Naive thymus-derived CD8-positive, alpha-beta T cell (primary cell): ENCODE results near the gene TMEM41B. TPM values are rescaled to one million over a fixed set of nuclear protein-coding genes. Genes with fewer than 3 reads are reported as not detected.
"Not testable (repeated sequence)": the region's sequence is repeated elsewhere in the genome, so short reads cannot be mapped to it uniquely, and the experiment has no call there.

ENCODE experiments used
- ATAC-seq, 2 donors: fragments of 150-1000 bp; cut with Tn5 transposase in 1 of 2; sonication (Bioruptor Pico), chemical (Tn5 transposase) in 1 of 2; 1 replicate in 1 of 2; 2 replicates in 1 of 2; pipeline ENCODE4 v1.10.0; 2021; ENCODE audit warnings: mild to moderate bottlenecking in 2 of 2, moderate library complexity in 2 of 2
- POLR2A ChIA-PET: fragments of 350-600 bp; sonication (Branson Sonifier 250); formaldehyde crosslinking; loops from one replicate; lab custom pipeline; 2021; ENCODE audit warnings: antibody characterized with exemption; lab: Charles Lee
- DNase-seq, 10 donors: peaks; one replicate each; pipeline versions ENCODE4 v3.0.0 to v3.0.0-alpha.2; 2020 to 2022
- H3K27ac Mint-ChIP-seq, 10 donors: one replicate each; pipeline ENCODE4 v1.8.0; 2020 to 2022; ENCODE audit warnings: mild to moderate bottlenecking in 10 of 10, mixed read lengths in 10 of 10, moderate library complexity in 4 of 10, inconsistent platforms in 1 of 10
- H3K27me3 Mint-ChIP-seq, 5 donors: one replicate each; pipeline ENCODE4 v1.8.0; 2021 to 2022; ENCODE audit warnings: mixed read lengths in 5 of 5
- H3K36me3 Mint-ChIP-seq, 3 donors: one replicate each; pipeline ENCODE4 v1.8.0; 2020 to 2022; ENCODE audit warnings: mixed read lengths in 3 of 3, mild to moderate bottlenecking in 2 of 3, inconsistent platforms in 1 of 3
- H3K4me1 Mint-ChIP-seq, 4 donors: one replicate each; pipeline ENCODE4 v1.8.0; 2021 to 2022; ENCODE audit warnings: mixed read lengths in 4 of 4
- H3K4me3 Mint-ChIP-seq, 10 donors: one replicate each; pipeline ENCODE4 v1.8.0; 2020 to 2022; ENCODE audit warnings: mild to moderate bottlenecking in 10 of 10, mixed read lengths in 10 of 10, moderate library complexity in 6 of 10, inconsistent platforms in 1 of 10
- H3K9me3 Mint-ChIP-seq, 9 donors: one replicate each; pipeline ENCODE4 v1.8.0; 2020 to 2022; ENCODE audit warnings: mixed read lengths in 9 of 9, mild to moderate bottlenecking in 3 of 9, inconsistent platforms in 1 of 9, moderate library complexity in 1 of 9
- polyA plus RNA-seq, 3 donors: library from polyadenylated mRNA; unstranded; fragments of 300-500 nt; fragmentation: Illumina TruSeq; gene quantifications; one replicate each; pipeline ENCODE4 v1.2.3, GENCODE V29; 2021
- total RNA-seq, 8 experiments: library from RNA in 2 of 8; stranded (reverse) in 2 of 8; gene quantifications; one replicate each; pipeline ENCODE4 v1.2.3 and lab custom pipeline; 2021 to 2026

Gene TMEM41B, protein sequence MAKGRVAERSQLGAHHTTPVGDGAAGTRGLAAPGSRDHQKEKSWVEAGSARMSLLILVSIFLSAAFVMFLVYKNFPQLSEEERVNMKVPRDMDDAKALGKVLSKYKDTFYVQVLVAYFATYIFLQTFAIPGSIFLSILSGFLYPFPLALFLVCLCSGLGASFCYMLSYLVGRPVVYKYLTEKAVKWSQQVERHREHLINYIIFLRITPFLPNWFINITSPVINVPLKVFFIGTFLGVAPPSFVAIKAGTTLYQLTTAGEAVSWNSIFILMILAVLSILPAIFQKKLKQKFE
- total RNA-seq (10 to 100 TPM; 78.6 to 84.9 TPM), polyA plus RNA-seq (10 to 100 TPM in 1 of 3 donors, 1 to 10 TPM in 2; 7.4 to 16.3 (median 7.5) TPM), total RNA-seq (lab: John Stamatoyannopoulos, UW) (22.6 to 83.6 (median 29.5) reads per million in 6 experiments)

- H3K27ac Mint-ChIP-seq = peak within 1 kb of the TSS; percentile 97 to 100 (median 99)
- H3K4me3 Mint-ChIP-seq = peak within 1 kb of the TSS; percentile 95 to 100 (median 100)
- ATAC-seq = peak; percentile 92 to 93
- POLR2A ChIA-PET = interaction anchor here (0.7 to 4.1 kb wide), 11 partner anchors 34 to 184 kb away, joined by 3 to 44 read pairs (median 6); partner anchors contain the start of genes DENND5A, IPO7 and ZNF143
- no peaks in the 10 kb centered on the region for H3K9me3 Mint-ChIP-seq
- H3K4me1 Mint-ChIP-seq = peaks cover 17 to 57% (median 46%) of the 10 kb centered on the region in 4 donors
- H3K36me3 Mint-ChIP-seq = peaks cover 0 to 4% (median 0%) of the 10 kb centered on the region in 3 donors
- peak; percentile 98 to 100 (median 100) for DNase-seq
- H3K27me3 Mint-ChIP-seq = peaks cover 0 to 4% (median 0%) of the 10 kb centered on the region in 5 donors
These were observed at the start of gene TMEM41B for GRCh38 chr11:9314291-9315077. Gene TMEM41B, minus strand, starts transcription at chr11:9314593. Its CDS starts 152 bp downstream, at chr11:9314441.

DNA sequence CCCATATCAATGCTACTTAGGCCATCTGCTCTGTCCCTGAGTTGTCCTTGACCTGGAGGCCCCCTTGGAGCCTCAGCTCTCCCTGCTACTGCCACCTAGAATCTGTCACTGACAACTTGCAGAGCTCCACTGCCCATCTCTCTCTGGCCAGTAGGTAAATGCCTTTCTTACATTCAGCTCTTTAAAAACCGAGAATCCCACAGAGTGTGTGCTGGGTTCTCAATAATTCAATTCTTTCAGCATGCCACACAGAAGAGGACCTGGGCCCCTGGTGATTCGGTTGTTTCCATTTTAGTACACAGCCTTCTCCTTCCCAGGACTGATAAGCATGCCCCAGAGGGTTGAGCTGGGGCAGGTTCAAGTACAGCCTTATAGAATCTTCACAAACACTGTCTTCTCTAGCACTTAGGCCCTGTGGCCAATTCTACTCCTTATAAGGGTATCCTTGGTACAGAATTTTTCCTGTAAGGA lies 48.0 kb upstream of the TMEM41B start:
- no peaks in the 10 kb centered on the region for H3K9me3 Mint-ChIP-seq
- DNase-seq (no peak), ATAC-seq (no peak)
- H3K36me3 Mint-ChIP-seq = no peaks in the 10 kb centered on the region
- no peaks in the 10 kb centered on the region for H3K27me3 Mint-ChIP-seq
- POLR2A ChIA-PET = interaction anchor here (0.7 kb wide), 1 partner anchor 16 kb away, joined by 4 read pairs; no protein-coding TSS in a partner anchor
- H3K4me3 Mint-ChIP-seq = peak overlapping the region in 1 of 10 donors; percentile 91
- H3K27ac Mint-ChIP-seq = peak overlapping the region in 9 of 10 donors; percentile 11 to 86 (median 28)
- peaks cover 0 to 31% (median 9%) of the 10 kb centered on the region in 4 donors for H3K4me1 Mint-ChIP-seq

DNA sequence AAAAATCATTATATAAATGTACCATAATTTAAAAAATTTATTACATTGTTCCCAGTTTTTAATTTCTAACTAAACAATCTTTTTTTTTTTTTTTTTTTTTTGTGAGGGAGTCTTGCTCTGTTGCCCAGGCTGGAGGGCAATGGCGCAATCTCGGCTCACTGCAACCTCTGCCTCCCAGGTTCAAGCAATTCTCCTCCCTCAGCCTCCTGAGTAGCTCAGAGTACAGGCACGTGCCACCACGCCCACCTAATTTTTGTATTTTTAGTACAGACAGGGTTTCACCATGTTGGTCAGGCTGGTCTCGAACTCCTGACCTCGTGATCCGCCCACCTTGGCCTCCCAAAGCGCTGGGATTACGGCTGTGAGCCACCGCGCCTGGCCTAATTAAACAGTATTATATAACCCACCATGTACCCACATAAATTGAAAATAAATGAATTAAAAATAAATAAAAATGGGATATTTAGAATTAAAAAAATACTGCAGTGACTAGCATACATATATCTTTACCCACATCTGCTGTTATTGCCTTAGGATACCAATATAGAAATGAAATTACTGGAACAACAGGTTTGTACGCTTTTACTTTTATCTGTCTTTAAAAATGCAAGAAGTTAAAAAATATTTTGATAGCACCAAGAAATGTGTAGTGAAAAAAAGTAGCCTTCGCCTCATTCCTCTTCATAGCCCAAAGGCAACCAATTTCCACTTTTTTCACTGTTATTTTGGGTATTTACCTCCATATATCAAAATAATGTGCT lies 46.6 kb upstream of the TMEM41B start:
- peaks cover 0 to 31% (median 9%) of the 10 kb centered on the region in 4 donors for H3K4me1 Mint-ChIP-seq
- POLR2A ChIA-PET, H3K36me3 Mint-ChIP-seq, H3K4me3 Mint-ChIP-seq, DNase-seq, ATAC-seq, H3K27me3 Mint-ChIP-seq, H3K27ac Mint-ChIP-seq, H3K9me3 Mint-ChIP-seq: not testable (repeated sequence)

DNA sequence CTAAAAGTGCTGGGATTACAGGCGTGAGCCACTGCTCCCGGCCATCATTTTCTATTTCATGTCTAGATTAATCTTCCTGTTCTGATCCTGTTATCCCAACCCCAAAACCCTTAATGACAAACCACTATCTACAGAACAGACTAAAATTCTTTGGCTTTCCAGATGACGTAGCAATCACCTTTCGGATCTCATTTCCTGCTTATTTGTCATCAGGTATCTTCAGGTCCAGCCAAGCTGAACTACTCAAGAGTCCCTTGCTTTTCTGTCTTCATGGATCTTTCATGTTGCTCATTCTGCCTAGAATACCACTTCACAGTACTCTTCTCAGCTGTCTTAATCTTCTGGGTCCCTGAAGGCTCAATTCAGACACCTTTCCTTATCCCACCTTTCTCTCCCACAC lies 42.6 kb upstream of the TMEM41B start:
- Mint-ChIP-seq H3K4me3 (no peak overlapping the region), H3K4me1 (peaks cover 0 to 3% (median 0%) of the 10 kb centered on the region in 4 donors), H3K9me3 (no peaks in the 10 kb centered on the region), H3K27ac (no peak overlapping the region), H3K36me3 (no peaks in the 10 kb centered on the region), H3K27me3 (no peaks in the 10 kb centered on the region)
- no peak for ATAC-seq
- DNase-seq = no peak
- POLR2A ChIA-PET = interaction anchor here (0.6 kb wide), 1 partner anchor 28 kb away, joined by 3 read pairs; no protein-coding TSS in a partner anchor

GRCh38 chr11:9351321-9351881 lies 37.0 kb upstream of the TMEM41B start:
- Mint-ChIP-seq H3K27me3 (peaks cover 0 to 3% (median 0%) of the 10 kb centered on the region in 5 donors), H3K9me3 (peaks cover 0 to 3% (median 0%) of the 10 kb centered on the region in 9 donors), H3K4me1 (peaks cover 11 to 23% (median 16%) of the 10 kb centered on the region in 4 donors), H3K4me3 (no peak overlapping the region), H3K27ac (peak overlapping the region in 1 of 10 donors; percentile 62), H3K36me3 (no peaks in the 10 kb centered on the region)
- ATAC-seq (no peak), DNase-seq (no peak)
- POLR2A ChIA-PET = interaction anchor here (1.0 kb wide), 1 partner anchor 58 kb away, joined by 3 read pairs; no protein-coding TSS in a partner anchor

DNA sequence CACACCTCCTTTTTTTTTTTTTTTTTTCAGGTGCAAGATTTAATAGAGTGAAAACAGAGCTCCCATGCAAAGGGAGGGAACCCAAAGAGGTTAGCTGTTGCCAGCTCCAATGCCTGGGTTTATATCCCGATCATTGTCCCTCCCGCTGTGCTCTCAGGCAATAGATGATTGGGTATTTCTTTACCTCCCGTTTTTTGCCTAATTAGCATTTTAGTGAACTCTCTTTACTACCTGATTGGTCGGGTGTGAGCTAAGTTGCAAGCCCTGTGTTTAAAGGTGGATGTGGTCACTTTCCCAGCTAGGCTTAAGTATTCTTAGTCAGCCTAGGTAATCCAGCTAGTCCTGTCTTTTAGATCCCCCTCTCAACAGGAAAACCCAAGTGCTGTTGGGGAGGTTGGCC lies 33.4 kb upstream of the TMEM41B start:
- H3K36me3 Mint-ChIP-seq, ATAC-seq, H3K9me3 Mint-ChIP-seq, DNase-seq, H3K27me3 Mint-ChIP-seq: not testable (repeated sequence)
- H3K4me3 Mint-ChIP-seq = peak overlapping the region in 1 of 10 donors; percentile 30
- POLR2A ChIA-PET = interaction anchor here (0.6 to 0.7 kb wide), 2 partner anchors 40 to 112 kb away, joined by 3 to 4 read pairs; no protein-coding TSS in a partner anchor
- peak overlapping the region in 1 of 10 donors; percentile 27 for H3K27ac Mint-ChIP-seq
- H3K4me1 Mint-ChIP-seq = peaks cover 19 to 35% (median 26%) of the 10 kb centered on the region in 4 donors

GRCh38 chr11:9347100-9347499 lies 32.7 kb upstream of the TMEM41B start:
- H3K9me3 Mint-ChIP-seq = peaks cover 0 to 3% (median 0%) of the 10 kb centered on the region in 9 donors
- peak overlapping the region in 4 of 10 donors; percentile 0 to 8 (median 3) for H3K4me3 Mint-ChIP-seq
- H3K36me3 Mint-ChIP-seq = no peaks in the 10 kb centered on the region
- H3K27ac Mint-ChIP-seq = peak overlapping the region in 4 of 10 donors; percentile 7 to 48 (median 18)
- H3K4me1 Mint-ChIP-seq = peaks cover 19 to 35% (median 26%) of the 10 kb centered on the region in 4 donors
- H3K27me3 Mint-ChIP-seq = peaks cover 0 to 3% (median 0%) of the 10 kb centered on the region in 5 donors
- peak; percentile 41 to 82 for ATAC-seq
- POLR2A ChIA-PET = interaction anchor here (0.7 kb wide), 1 partner anchor 40 kb away, joined by 3 read pairs; no protein-coding TSS in a partner anchor
- DNase-seq = peak in 4 of 10 donors; percentile 10 to 25 (median 14)

GRCh38 chr11:9344061-9344680 lies 29.8 kb upstream of the TMEM41B start:
- Mint-ChIP-seq H3K27ac (peak overlapping the region in 8 of 10 donors; percentile 5 to 54 (median 30)), H3K4me3 (no peak overlapping the region), H3K36me3 (no peaks in the 10 kb centered on the region), H3K4me1 (peaks cover 17 to 34% (median 26%) of the 10 kb centered on the region in 4 donors), H3K27me3 (no peaks in the 10 kb centered on the region), H3K9me3 (peaks cover 0 to 3% (median 0%) of the 10 kb centered on the region in 9 donors)
- ATAC-seq = peak in 1 of 2 donors; percentile 58
- DNase-seq = peak in 1 of 10 donors; percentile 6
- POLR2A ChIA-PET = no interaction called here

GRCh38 chr11:9341638-9342178 lies 27.3 kb upstream of the TMEM41B start:
- POLR2A ChIA-PET = no interaction called here
- Mint-ChIP-seq H3K36me3 (no peaks in the 10 kb centered on the region), H3K4me1 (peaks cover 8 to 12% (median 11%) of the 10 kb centered on the region in 4 donors), H3K27me3 (no peaks in the 10 kb centered on the region), H3K9me3 (no peaks in the 10 kb centered on the region), H3K27ac (no peak overlapping the region), H3K4me3 (no peak overlapping the region)
- ATAC-seq (no peak), DNase-seq (no peak)

DNA sequence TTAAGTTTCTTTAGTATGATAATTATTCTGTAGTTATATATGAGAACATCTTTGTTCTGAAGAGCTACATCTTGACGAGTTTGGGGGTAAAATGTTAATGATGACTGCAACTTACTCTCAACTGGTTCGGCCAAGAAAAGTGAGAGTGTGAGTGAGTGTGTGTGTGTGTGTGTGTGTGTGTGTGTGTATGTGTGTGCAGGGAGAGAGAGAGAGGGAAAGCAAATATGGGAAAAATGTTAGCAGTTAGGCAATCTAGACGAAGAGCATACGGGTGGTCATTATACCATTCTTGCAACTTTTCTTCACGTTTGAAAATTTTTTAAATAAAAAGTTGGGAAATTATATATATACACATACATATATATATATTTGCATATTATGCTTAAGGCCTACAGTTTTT lies 18.3 kb upstream of the TMEM41B start:
- H3K4me1 Mint-ChIP-seq = no peaks in the 10 kb centered on the region
- DNase-seq = no peak
- no peaks in the 10 kb centered on the region for H3K27me3 Mint-ChIP-seq
- no peaks in the 10 kb centered on the region for H3K9me3 Mint-ChIP-seq
- no peak for ATAC-seq
- no peak overlapping the region for H3K4me3 Mint-ChIP-seq
- no peak overlapping the region for H3K27ac Mint-ChIP-seq
- no peaks in the 10 kb centered on the region for H3K36me3 Mint-ChIP-seq
- POLR2A ChIA-PET = no interaction called here
